H9 (cell line): ENCODE measurements around the gene SMIM14. TPM values are rescaled to one million over a fixed set of nuclear protein-coding genes. Genes with fewer than 3 reads are reported as not detected.

Experiments used
- DNase-seq: peaks from one replicate; pipeline ENCODE4 v3.0.0-alpha.2; 2017
- H2AFZ ChIP-seq: one replicate; pipeline ENCODE4 v1.6.1; 2013; ENCODE audit warnings: mild to moderate bottlenecking, low read length, control low read depth, moderate library complexity
- H2AK5ac ChIP-seq: 2 replicates; pipeline ENCODE4 v1.6.1; 2013; ENCODE audit warnings: low read length, control low read depth, mixed read lengths; ENCODE audit not compliant: insufficient read length
- H2BK120ac ChIP-seq: one replicate; pipeline ENCODE4 v1.6.1; 2013; ENCODE audit warnings: low read depth, mild to moderate bottlenecking, low read length, control low read depth, inconsistent platforms; ENCODE audit not compliant: poor library complexity, severe bottlenecking
- H2BK12ac ChIP-seq: 2 replicates; pipeline ENCODE4 v1.6.1; 2013; ENCODE audit warnings: low read length, control low read depth, mixed read lengths, low read depth; ENCODE audit not compliant: insufficient read length
- H2BK15ac ChIP-seq: 2 replicates; pipeline ENCODE4 v1.6.1; 2013; ENCODE audit warnings: low read depth, low read length, control low read depth
- H2BK20ac ChIP-seq: one replicate; pipeline ENCODE4 v1.6.1; 2013; ENCODE audit warnings: low read depth, mild to moderate bottlenecking, low read length, control low read depth, inconsistent platforms; ENCODE audit not compliant: poor library complexity, severe bottlenecking
- H2BK5ac ChIP-seq: 2 replicates; pipeline ENCODE4 v1.6.1; 2013; ENCODE audit warnings: low read length, control low read depth, mixed read lengths; ENCODE audit not compliant: insufficient read length
- H3K14ac ChIP-seq: 2 replicates; pipeline ENCODE4 v1.6.1; 2013; ENCODE audit warnings: low read length, control low read depth; ENCODE audit not compliant: insufficient read depth
- H3K18ac ChIP-seq: 2 replicates; pipeline ENCODE4 v1.6.1; 2013; ENCODE audit warnings: low read depth, mild to moderate bottlenecking, mixed read lengths, low read length, control low read depth; ENCODE audit not compliant: insufficient read length
- H3K23ac ChIP-seq: 2 replicates; pipeline ENCODE4 v1.6.1; 2013; ENCODE audit warnings: low read length, control low read depth, mixed read lengths, low read depth; ENCODE audit not compliant: insufficient read length
- H3K23me2 ChIP-seq: 2 replicates; pipeline ENCODE4 v1.6.1; 2013; ENCODE audit warnings: low read depth, mild to moderate bottlenecking, mixed read lengths, low read length, control low read depth; ENCODE audit not compliant: insufficient read length, poor library complexity, severe bottlenecking
- H3K27ac ChIP-seq: 2 replicates; pipeline ENCODE4 v1.5.1; 2013; ENCODE audit warnings: low read length, control low read depth, mixed read lengths, low read depth; ENCODE audit not compliant: insufficient read length
- H3K27me3 ChIP-seq: 2 replicates; pipeline ENCODE4 v1.6.1; 2013; ENCODE audit warnings: low read length, control low read depth, inconsistent platforms; ENCODE audit not compliant: insufficient read depth
- H3K4ac ChIP-seq: 2 replicates; pipeline ENCODE4 v1.6.1; 2013; ENCODE audit warnings: low read depth, mild to moderate bottlenecking, control low read depth, inconsistent platforms, low read length, moderate library complexity
- H3K4me1 ChIP-seq: 2 replicates; pipeline ENCODE4 v1.6.1; 2013; ENCODE audit warnings: low read length, control low read depth, inconsistent platforms; ENCODE audit not compliant: insufficient read depth
- H3K4me2 ChIP-seq: 2 replicates; pipeline ENCODE4 v1.6.1; 2013; ENCODE audit warnings: low read length, control low read depth, mixed read lengths; ENCODE audit not compliant: insufficient read length, insufficient read depth
- H3K56ac ChIP-seq: 2 replicates; pipeline ENCODE4 v1.6.1; 2013; ENCODE audit warnings: low read depth, mild to moderate bottlenecking, mixed read lengths, low read length, control low read depth; ENCODE audit not compliant: insufficient read length
- H3K79me1 ChIP-seq: 2 replicates; pipeline ENCODE4 v1.6.1; 2013; ENCODE audit warnings: low read depth, mild to moderate bottlenecking, moderate library complexity, low read length, control low read depth, inconsistent platforms; ENCODE audit not compliant: insufficient read depth, poor library complexity, severe bottlenecking
- H3K79me2 ChIP-seq: 2 replicates; pipeline ENCODE4 v1.6.1; 2013; ENCODE audit warnings: low read length, control low read depth, inconsistent platforms; ENCODE audit not compliant: insufficient read depth
- H3K9ac ChIP-seq: 2 replicates; pipeline ENCODE4 v1.6.1; 2013; ENCODE audit warnings: low read length, control low read depth, mixed read lengths; ENCODE audit not compliant: insufficient read length; ENCODE audit errors: extremely low read depth
- H3K9me3 ChIP-seq: one replicate; pipeline ENCODE4 v1.6.1; 2013; ENCODE audit warnings: low read depth, low read length, inconsistent platforms; ENCODE audit not compliant: control insufficient read depth
- H3T11ph ChIP-seq: one replicate; pipeline ENCODE4 v1.6.1; 2013; ENCODE audit warnings: mild to moderate bottlenecking, low read length, control low read depth, inconsistent platforms
- H4K20me1 ChIP-seq: one replicate; pipeline ENCODE4 v1.6.1; 2013; ENCODE audit not compliant: control insufficient read depth, insufficient read length, insufficient read depth
- H4K5ac ChIP-seq: 2 replicates; pipeline ENCODE4 v1.6.1; 2013; ENCODE audit warnings: low read depth, mild to moderate bottlenecking, mixed read lengths, low read length, control low read depth; ENCODE audit not compliant: insufficient read length
- H4K8ac ChIP-seq: replicated peaks from 2 replicates; pipeline ENCODE4 v1.6.1; 2013; ENCODE audit warnings: low read length, control low read depth, mixed read lengths, low read depth; ENCODE audit not compliant: insufficient read length
- H4K91ac ChIP-seq: 2 replicates; pipeline ENCODE4 v1.6.1; 2013; ENCODE audit warnings: low read depth, mild to moderate bottlenecking, moderate library complexity, mixed read lengths, low read length, control low read depth; ENCODE audit not compliant: insufficient read length
- H3K27ac Mint-ChIP-seq, 3 experiments: 2 replicates in 2 of 3; 3 replicates in 1 of 3; pipeline ENCODE4 v1.8.0; 2020 to 2021; ENCODE audit warnings: mixed read lengths in 3 of 3, mild to moderate bottlenecking in 1 of 3, moderate library complexity in 1 of 3
- H3K27me3 Mint-ChIP-seq: 2 replicates; pipeline ENCODE4 v1.8.0; 2021; ENCODE audit warnings: low read depth, mild to moderate bottlenecking, moderate library complexity, mixed read lengths
- H3K36me3 Mint-ChIP-seq, 3 experiments: 2 replicates in 2 of 3; 3 replicates in 1 of 3; pipeline ENCODE4 v1.8.0; 2020 to 2021; ENCODE audit warnings: low read depth in 3 of 3, mixed read lengths in 3 of 3; ENCODE audit not compliant: insufficient read depth in 1 of 3
- H3K4me1 Mint-ChIP-seq, 2 experiments: 2 replicates each; pipeline ENCODE4 v1.8.0; 2020; ENCODE audit warnings: mixed read lengths in 2 of 2
- H3K4me3 Mint-ChIP-seq, 2 experiments: 2 replicates in 1 of 2; 3 replicates in 1 of 2; pipeline ENCODE4 v1.8.0; 2020 to 2021; ENCODE audit warnings: mild to moderate bottlenecking in 2 of 2, mixed read lengths in 2 of 2, moderate library complexity in 1 of 2
- H3K9me3 Mint-ChIP-seq, 2 experiments: 2 replicates in 1 of 2; 3 replicates in 1 of 2; pipeline ENCODE4 v1.8.0; 2020; ENCODE audit warnings: mild to moderate bottlenecking in 2 of 2, mixed read lengths in 2 of 2, moderate library complexity in 1 of 2
- CTCF ChIP-seq: fragments of 200-600 bp; sonication (generic); conservative IDR thresholded peaks from 3 replicates; pipeline ENCODE4 v1.8.0; 2021; ENCODE audit warnings: antibody characterized with exemption, mild to moderate bottlenecking
- WGBS: extraction: QIAGEN DNeasy Blood & Tissue Kit; methylation state at CpG from one replicate; pipeline ENCODE4 v1.1.7; 2013; ENCODE audit warnings: missing lambda C conversion rate, low lambda C conversion rate, mixed read lengths; ENCODE audit not compliant: insufficient read length; ENCODE audit errors: extremely low coverage; 5-methylcytosine and 5-hydroxymethylcytosine counted together
- total RNA-seq: library from RNA; stranded (reverse); gene quantifications from 2 replicates; pipeline ENCODE4 v1.2.1, GENCODE V29; 2021

Gene SMIM14
- total RNA-seq, 1 experiment from 2014 or later: 19.4 TPM

GRCh38 chr4:39542611-39543012 is 96.1 kb downstream of the SMIM14 start:
- no peak overlapping the region for H2AFZ ChIP-seq
- H3K27ac ChIP-seq: no peak overlapping the region
- no peaks in the 10 kb centered on the region for H3K9me3 ChIP-seq
- no peaks in the 10 kb centered on the region for H3K79me1 ChIP-seq
- TF ChIP-seq CTCF: no peak
- no peak overlapping the region for H2BK12ac ChIP-seq
- no peaks in the 10 kb centered on the region for H3K27me3 ChIP-seq
- H3K23ac ChIP-seq: no peak overlapping the region
- no peaks in the 10 kb centered on the region; the same call in 1 of the 2 replicates for H3K4me1 ChIP-seq
- H2BK120ac ChIP-seq: no peak overlapping the region
- no peak overlapping the region for H3K4ac ChIP-seq
- peaks cover 21 to 25% of the 10 kb centered on the region in 2 experiments for H3K4me1 Mint-ChIP-seq
- no peak overlapping the region for H3K14ac ChIP-seq
- no peak overlapping the region for H3K56ac ChIP-seq
- DNase-seq: no peak
- H3T11ph ChIP-seq: no peak overlapping the region
- no peak overlapping the region for H3K4me3 Mint-ChIP-seq
- H3K27ac Mint-ChIP-seq: peak overlapping the region in 1 of 3 experiments; percentile 52; a peak in 2 of 7 replicates
- H3K23me2 ChIP-seq: no peaks in the 10 kb centered on the region
- no peak overlapping the region for H4K91ac ChIP-seq
- H3K9ac ChIP-seq: no peak overlapping the region
- H4K8ac ChIP-seq: no peak overlapping the region
- H3K9me3 Mint-ChIP-seq: no peaks in the 10 kb centered on the region
- H3K27me3 Mint-ChIP-seq: no peaks in the 10 kb centered on the region
- WGBS: no CpG with 5 or more reads among the region's 4 CpGs
- no peaks in the 10 kb centered on the region; a peak in 1 of 7 replicates for H3K36me3 Mint-ChIP-seq
- H4K20me1 ChIP-seq: no peaks in the 10 kb centered on the region
- no peak overlapping the region for H2BK20ac ChIP-seq
- no peak overlapping the region for H3K18ac ChIP-seq
- H3K4me2 ChIP-seq: no peak overlapping the region
- no peaks in the 10 kb centered on the region for H3K79me2 ChIP-seq
- no peak overlapping the region for H2BK5ac ChIP-seq
- no peak overlapping the region for H2BK15ac ChIP-seq
- no peak overlapping the region for H4K5ac ChIP-seq
- H2AK5ac ChIP-seq: no peak overlapping the region
